Hematopoietic multipotent progenitor cell (in vitro differentiated cells): Measurements from ENCODE around the gene SHC4. TPM values are rescaled to one million over a fixed set of nuclear protein-coding genes. Genes with fewer than 3 reads are reported as not detected.
A peak's percentile ranks its signal among the peaks of the same experiment; 100 is the strongest.
"Not testable (repeated sequence)": the region's sequence is repeated elsewhere in the genome, so short reads cannot be mapped to it uniquely, and the experiment has no call there.

Experiments used
- DNase-seq, 3 donors: peaks; one replicate each; pipeline ENCODE4 v3.0.0-alpha.2; 2011 to 2015; ENCODE audit warnings: low read depth in 2 of 3, low spot score in 2 of 3
- total RNA-seq: library from RNA; depleted of rRNA; stranded (reverse); fragments of >200 nt; gene quantifications from one replicate; pipeline ENCODE4 v1.2.3, GENCODE V29; 2012

SHC4 gene
- 0.81 TPM for total RNA-seq

DNA sequence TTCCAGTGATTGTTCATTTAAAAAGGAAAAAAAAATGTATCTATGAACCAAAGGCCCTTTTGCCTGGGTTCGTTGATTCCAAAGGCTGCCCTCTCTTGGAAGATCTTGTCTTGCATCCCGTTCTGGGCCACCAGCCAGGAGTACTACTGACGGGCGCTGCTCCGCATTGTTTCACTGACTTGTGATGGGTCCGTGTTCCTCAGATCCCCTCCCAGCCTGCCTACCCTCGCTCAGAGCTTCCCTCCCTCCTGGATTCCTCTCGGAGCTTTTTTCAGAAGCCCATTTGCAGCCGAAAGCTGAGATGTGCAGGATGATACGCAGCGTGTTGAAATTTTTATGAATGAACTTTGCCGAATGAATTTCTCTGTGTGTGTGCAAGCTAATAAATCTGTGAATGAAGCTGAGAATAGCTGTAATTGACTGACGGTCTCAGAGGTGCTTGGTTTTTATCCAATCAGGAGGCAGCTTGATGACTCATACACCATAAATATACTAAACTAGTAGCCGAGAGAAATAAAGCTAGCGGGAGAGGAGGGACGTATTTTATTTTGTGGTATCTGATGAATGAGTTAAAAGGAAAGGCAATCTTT is at the start of gene SHC4:
SHC4 (minus strand) TSS at position 396 of the 590 bp plus-strand sequence. CDS start 904 bp downstream, outside the sequence.
- DNase-seq, result peak in 2 of 3 donors; percentile 50 to 61

GRCh38 chr15:48999314-48999713 is 35.6 kb upstream of the SHC4 start:
- DNase-seq, result no peak

DNA sequence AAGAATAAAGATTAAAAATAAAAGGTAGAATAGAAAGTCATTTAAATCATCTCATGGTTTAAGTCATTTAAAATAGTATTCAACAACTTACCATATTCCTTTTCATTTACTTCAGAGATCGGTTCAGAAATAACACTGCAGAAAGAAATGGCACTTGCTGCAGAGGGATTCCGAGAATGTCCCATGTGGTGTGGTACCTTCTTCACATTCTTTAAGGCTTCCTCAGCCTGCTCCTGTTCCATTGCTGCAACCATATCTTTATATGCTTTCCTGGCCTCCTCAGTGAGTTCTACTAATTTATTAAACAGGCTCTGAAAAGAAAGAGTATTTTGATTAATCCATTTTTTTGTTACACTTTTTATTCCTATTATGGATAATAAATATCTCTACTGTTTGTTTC is 32.6 kb upstream of the SHC4 start:
- no peak for DNase-seq

DNA sequence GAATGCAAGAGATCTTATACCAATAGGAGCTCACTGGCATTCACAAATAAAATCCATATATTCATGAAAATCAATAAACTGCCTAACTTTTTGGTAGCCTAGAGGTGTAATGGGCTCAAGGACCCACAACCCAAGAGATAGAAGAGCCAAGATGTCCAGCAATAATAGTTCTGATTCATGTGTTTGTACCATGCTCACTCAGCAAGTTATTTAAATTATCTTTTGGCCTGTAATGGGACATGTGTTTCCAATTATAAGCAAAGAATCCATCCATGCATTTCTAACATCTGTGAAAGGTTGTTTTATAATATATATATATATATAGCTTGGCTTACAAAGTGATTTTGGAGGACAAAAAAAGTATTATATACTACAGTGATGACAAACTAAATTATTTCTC is 29.7 kb upstream of the SHC4 start:
- no peak for DNase-seq

DNA sequence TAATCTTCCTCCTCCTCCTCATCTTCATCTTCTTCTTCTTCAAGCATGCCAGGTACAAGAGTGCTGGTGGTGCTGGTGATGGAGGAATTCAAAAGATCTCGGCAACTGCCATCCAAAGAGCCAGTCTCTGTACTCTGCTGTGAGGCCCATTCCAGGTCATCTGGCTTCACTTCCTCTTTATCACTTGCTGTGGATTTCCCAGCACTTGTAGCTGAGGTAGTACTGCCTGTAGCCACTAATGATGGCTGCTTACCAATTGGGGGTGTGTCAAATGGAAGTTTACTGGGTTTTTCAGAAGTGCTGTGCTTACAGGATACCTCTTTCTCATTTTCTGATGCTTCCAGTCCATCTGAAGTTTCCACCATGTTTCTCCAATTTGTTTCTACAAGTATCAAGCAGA is 28.8 kb upstream of the SHC4 start:
- DNase-seq, result peak in 2 of 3 donors; percentile 5 to 53

DNA sequence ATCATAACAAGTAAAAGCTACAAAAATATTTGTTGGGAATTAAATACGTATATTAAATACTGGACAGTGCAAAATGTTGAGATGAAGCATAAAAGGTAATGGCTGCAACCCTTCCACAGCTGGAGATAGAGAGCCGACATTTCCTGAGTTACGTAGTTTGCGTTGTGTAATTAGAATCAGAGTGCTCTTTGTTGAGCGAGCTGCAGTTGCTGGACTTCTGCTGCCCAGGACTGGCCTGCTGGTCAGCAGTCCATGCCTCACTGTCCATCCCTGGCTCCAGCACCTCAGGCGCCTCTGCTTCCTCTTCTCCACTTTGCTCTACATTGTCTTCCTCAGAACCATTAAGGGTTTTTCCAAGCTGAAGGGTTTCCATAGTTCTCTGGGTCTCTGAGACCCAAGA is 28.4 kb upstream of the SHC4 start:
- DNase-seq, result no peak

DNA sequence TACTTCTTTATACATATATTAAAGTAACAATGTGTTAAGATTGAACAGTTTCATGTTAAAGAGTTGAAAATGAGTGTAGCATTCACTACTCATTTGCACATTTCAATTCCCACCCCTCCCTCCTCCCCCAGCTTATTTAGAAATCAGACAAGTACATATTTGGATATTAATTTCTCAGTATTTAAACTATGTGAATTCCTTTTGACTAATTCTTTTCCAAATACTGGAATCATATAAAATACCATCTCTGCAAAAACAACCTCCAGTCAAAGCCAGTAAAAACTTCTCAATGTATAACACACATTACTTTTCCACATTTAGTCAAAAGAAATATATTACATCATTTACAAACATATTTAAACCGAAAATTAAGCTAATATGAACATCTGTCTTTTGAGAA is 25.5 kb upstream of the SHC4 start:
- DNase-seq, result no peak

GRCh38 chr15:48987142-48987541 is 23.4 kb upstream of the SHC4 start:
- DNase-seq, result no peak

GRCh38 chr15:48986240-48986639 is 22.5 kb upstream of the SHC4 start:
- DNase-seq, result no peak

DNA sequence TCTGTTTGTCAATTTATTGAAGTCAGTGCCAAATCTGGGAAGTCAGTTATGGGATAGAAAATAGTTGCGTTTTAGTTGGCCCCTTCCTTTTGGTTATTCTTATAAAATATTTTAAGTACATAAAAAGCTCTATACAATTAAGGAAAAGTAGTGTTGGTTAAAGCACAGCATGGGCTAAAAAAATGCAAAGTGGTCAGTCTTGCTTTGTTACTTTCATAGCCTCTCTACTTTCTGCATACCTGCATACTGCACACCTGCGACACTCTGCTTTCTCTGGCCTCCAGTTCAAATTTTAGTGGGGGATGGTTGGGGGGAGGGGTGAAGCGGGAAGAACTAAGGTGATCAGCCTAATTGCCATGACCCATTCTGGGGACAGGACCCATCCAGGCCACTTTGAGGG is 21.8 kb upstream of the SHC4 start:
- DNase-seq, result no peak

- no peak for DNase-seq
Measured at GRCh38 chr15:48984811-48985352, 21.2 kb upstream of the SHC4 start.

DNA sequence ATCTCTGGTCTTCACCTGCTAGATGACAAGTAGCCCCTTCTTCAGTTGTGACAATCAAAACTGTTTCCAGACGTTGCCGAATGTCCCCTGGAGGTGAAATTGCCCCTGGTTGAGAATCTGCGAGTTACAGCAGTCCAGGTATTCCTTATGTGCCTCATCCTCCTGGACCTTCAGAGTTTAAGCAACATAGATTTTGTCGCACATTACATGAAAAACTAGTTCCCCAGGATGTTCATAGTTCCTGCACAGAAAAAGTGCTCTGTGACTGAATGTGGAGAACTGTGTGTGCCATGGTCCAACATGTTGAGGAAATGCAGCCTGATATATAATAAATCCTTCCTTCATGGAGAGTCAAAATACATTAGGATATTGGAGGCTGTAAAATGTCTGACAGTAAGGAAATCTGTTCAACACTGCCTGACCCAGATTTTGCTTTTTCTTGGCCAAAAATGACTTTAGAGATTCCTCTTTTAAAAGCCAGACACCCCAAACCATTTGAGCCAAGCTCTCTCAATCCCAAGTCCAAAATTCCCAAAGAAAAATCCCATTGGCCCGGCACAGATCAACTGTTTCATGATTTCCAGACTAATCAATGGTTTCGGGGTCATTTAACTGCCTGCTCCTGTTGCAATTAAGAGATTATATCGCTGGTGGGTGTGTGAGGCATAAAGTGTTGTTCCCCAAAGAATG is 20.4 kb upstream of the SHC4 start:
- DNase-seq, result no peak

DNA sequence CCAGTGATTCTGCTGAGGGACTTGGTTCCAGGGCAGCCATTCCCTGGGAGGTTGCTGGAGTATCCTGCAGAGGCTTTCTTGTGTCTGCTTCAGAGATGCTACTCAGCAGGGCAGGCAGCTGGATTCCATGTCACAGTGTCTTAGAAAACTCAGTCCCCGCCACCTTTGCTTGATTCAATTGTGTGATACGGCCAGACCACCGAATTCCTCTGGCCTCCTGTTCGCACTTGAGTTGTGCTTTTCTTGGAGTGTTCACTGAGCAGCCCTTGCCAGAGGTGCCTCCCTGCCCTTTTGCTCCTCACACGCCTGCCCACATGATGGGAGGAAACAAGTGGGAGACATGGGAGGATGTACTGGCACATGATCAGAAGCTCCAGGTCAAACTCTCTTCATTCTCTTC is 19.6 kb upstream of the SHC4 start:
- DNase-seq, result no peak

DNA sequence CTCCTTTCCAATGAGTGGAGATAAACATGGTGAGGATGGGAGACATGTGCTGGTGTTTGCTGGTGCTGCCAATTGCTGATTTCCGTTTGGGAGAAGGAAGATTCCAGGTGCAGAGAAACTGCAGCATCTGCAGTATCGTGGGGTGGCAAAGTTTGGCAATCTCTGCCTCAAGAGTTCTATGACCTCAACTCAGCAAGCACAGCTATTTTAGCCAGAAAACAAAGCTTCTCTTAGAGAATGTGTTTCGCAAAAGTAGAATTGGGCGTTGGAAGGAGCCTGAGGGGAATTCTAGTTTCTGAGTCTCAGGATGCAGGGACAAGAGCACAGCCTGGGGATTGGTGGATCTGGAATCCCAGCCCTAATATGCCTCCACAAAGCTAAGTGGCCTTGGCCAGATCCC is 18.2 kb upstream of the SHC4 start:
- DNase-seq, result no peak

- DNase-seq, result no peak
Measured at GRCh38 chr15:48978638-48979037, 14.9 kb upstream of the SHC4 start.

DNA sequence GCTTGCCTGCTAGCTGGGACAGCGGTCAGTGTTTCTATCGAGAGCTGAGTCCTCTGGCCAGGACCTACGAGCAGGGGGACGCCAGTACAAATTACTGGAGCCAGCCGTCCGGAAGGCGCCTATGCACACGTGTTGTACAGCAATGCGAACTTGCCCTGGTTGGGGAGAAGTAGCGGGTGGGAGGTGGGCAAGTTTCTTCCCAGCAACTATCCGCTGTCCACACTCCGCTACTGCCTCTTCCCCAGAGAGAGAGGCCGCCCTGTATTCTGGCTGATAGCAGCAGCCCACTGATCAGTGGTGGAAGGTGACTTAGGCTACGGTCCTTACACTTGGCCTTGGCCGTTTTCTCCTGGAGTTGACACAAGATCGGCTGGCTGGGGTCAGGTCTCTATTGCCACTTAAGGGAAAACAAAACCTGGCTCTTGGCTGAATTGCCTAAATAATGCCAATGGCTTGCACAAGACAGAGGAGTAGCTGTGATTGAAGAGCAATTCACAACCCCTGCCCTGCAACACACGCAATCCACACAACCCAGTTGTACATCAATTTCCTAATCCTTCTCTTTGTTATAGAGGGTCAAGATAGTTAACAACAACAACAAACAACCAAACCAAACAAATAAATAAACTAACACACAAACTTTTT is 12.8 kb upstream of the SHC4 start:
- DNase-seq, result no peak

DNA sequence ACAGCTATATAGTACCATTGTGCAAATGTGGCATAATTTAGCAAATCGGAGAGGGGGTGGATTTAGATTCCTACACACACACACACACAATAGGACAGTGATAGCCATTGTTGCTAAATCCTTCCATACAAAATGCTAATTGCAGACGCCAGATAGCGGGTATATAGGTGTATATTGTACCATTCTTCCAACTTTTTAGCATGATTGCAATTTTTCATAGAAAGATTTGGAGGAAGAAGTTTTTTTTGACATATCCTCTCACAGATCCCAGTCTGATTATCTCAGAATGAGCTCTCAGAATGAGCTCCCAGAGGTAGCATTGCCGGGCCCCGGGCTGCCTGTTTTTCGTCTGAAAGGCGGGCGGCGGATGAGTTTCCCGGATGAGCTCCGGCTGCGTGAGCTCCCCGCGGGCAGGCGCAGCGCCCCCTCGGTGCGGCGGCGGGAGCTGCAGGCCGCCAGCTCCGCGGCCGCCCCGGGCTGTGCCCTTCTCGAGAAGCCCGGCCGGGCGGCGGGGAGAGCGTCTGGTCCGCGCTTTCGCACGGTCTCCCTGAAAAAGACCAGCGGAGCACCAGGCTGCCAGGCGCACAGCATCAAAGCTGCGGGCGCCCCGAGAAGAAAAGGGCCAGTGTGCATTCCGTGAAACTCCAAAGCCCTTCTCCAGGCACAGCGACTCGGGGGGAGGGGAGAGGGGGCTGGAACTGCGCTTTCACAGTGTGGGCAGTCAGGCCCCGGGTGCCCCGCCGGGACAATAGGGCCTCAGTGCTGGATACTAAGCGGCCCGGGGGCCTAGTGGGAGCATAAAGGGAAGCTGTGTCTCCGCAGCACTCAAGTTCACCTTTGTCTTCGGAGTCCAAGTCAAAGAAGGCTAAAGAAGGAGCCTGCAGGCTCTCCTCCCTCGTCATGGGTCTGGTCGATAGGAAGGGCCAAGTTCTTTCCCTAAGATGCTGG is 12.0 kb upstream of the SHC4 start:
- peak; percentile 47 to 82 (median 77) for DNase-seq

DNA sequence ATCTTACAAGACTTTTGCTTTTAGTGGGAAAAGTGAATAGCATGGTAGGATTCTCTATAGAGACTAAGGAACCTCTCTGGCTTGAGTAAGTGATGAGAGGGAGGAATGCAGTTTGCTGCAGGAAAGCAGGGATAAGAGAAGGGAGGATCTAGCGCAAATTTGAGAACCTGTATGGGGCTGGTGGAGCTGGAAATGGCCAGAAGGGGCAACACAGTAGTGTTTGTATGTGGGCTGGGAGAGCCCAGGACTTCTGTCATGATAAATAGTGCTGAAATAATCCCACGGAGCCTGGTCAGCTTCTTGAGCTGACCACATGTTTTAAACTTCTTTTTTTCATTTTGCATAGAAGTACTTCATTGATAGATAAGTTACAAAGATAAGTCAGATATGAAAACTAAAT is 11.2 kb upstream of the SHC4 start:
- DNase-seq, result no peak

GRCh38 chr15:48972750-48973503 is 9.2 kb upstream of the SHC4 start:
- no peak for DNase-seq

GRCh38 chr15:48970926-48971325 is 7.2 kb upstream of the SHC4 start:
- not testable (repeated sequence) for DNase-seq
